Measurements from ENCODE around the gene TEX29. TPM values are rescaled to one million over a fixed set of nuclear protein-coding genes. Genes with fewer than 3 reads are reported as not detected.

The TEX29 gene
- total RNA-seq, 1 donor from 2014 or later, result 0.20 TPM

DNA sequence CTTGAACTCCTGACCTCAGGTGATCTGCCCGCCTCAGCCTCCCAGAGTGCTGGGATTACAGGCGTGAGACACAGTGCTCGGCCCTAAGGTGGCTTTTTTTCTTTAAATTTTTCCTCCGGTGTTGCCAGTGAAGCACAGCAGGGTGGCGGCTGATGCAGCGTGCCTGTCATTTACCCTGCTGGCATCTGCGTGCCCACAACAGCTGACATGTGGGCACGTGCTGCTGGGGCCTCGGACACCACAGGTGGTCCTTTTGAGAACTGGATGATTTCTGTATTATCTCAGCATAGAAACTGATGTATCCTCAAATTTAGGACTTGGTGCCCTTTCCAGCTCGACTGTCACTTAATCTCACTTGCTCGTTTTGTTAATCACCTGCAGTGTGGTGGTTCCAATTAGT lies 31.2 kb upstream of the TEX29 start:
- no peak for DNase-seq (ENCODE audit: low read depth in 2 of 2)

DNA sequence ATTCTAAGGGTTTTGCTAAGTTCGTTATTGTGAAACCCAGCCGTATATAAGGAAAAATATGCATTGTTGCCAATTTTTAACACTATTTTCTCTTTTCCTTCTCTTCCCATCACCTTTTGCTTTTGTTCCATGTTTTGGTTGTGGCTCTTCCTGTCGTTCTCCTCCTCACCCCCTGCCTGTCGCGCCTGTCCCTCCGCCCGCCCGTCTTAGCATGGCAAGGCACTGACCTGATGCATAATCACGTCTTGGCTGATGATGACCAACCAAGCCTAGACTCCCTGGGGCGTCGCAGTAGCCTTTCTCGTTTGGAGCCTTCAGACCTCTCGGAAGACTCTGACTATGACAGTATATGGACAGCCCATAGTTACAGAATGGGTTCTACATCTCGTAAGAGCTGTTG lies 28.5 kb upstream of the TEX29 start:
- no peak for DNase-seq (ENCODE audit: low read depth in 2 of 2)

DNA sequence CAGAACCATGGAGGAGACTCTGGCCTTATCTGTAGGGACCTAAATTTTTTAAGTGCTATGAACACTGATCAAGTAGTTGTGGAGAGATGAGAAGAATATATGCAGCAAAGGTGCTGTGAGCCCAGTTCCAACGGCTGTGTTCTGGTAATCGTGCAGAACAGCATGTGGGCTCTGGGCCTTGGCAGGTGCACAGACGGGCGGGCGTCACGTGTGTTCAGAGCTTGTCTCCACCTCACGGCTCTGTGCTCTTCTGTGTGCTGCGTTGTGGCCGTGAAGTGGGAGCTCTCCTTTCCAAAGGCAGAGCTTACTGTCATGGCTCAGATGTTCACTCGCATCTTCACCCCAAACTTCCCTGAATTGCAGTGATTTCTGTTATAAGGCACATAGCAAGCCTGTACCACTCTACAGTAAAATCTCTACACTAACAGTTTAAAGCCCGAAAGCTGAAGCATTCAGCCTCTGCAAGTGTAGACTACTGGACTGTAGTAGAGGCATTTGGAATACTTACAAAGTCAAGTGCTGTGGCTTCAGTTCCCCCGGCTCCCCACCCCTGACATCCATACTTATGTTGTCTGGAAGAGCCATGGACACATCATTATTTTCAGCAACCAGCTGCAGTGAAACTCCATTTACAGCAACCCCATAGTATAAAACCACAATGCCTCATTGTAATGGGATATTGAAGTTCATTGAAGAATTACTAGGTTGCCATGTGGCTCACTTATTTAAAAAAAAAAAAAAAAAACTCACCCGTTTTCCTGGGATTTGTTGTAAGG lies 27.5 kb upstream of the TEX29 start:
- DNase-seq (ENCODE audit: low read depth in 2 of 2), result no peak

DNA sequence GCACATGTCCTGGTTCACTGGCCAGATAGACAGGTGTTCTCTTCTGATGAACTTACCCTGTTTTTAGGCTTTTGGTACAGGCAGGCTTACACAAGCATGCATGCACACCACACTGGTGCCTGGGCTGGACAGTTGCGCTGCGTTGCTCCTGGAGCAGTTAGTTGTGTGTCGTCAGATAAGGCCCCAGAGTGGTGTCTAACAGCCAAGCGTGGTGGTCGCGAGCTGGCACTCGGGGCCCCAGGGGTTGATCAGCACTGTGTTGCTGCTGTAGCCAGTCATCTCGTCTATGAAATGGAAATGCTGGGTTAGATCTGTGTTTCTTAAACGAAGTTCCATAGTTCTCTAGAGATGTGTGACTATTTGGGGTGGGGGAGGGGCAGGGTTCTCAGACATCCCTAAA lies 24.6 kb upstream of the TEX29 start:
- no peak for DNase-seq (ENCODE audit: low read depth in 2 of 2)

DNA sequence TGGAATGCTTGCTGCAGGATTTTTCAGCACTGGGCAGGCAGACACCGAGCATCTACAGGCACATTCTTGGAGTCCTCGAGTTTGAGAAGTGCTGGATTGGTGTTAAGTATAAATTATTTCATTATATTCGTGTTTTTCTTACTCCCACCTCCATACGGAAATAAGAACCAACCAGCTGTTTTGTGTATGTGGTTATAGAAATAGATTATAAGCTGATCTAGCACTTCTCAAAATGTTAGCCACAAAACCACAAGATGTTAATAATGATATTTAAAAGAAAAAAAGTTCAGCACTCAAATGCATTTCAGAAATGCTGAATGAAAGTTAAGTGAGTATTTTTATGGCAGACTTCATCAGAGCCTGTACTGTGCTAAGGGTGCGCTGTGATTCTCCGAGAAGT lies 24.0 kb upstream of the TEX29 start:
- DNase-seq (ENCODE audit: low read depth in 2 of 2), result no peak

DNA sequence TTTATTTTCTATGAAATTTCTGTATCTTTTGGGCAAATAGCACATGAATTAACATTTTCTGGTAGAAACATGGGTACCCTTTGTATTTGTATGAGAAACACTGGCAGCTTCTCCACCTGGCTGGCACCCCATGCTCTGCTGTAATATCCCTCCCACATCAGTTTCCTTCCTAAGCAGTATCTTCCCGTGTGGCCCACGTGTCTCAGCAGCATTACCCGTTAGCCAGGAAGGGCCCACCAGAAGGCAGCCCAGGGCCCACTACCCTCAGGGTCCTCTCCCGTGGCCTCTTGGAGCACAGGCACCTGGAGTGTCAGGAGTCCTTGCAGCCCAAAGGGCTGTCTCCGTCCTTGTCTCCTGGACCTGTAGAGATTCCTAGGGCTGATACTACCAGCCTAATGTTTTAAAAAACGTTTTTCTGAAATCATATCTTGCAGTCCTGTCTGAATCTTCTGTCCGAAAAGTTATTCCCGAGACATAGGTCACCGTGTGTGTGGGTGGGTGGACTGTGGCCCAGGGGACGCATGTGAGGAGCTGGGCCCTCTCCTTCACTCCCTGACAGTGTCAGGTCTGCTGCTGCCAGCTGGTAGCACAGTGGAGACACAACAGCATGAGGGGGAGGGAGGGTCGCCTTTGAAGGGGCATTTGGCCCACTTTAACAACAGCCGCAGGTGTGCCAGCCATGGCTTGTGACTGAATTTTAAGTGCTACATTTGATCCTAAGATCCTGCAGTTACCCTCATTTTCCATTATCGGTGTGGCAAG lies 22.0 kb upstream of the TEX29 start:
- DNase-seq (ENCODE audit: low read depth in 2 of 2), result no peak

DNA sequence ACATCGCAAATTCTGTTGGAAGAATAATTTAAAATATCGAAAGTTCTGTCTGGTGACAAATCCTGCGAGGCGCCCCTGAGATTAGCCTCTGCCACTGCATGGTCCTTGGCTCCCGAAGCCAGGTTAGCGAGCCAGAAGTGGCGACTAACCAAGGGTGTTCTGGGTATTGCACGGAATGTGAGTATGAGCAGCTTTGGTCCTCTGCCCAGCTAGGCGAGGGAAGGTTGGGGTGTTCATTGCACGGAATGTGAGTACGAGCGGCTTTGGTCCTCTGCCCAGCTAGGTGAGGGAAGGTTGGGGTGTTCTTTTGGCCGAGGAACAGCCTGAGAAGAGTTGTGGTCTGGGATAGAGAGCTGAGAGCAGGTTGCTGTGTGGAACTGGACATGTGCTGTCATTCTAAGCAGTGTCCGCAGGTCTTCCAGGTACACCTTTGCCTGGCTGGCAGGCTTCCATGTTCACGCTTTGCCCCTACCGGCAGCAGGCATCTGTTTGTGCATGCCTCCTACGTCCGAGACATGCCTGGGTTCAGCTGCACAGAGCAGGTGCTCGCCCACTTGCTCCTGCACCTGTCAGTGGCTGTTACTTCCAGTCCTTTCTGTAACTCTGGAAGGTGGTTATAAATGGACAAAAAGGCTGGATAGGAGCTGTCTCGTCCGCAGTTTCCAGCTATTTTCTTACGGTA lies 18.3 kb upstream of the TEX29 start:
- no peak for DNase-seq (ENCODE audit: low read depth in 2 of 2)

DNA sequence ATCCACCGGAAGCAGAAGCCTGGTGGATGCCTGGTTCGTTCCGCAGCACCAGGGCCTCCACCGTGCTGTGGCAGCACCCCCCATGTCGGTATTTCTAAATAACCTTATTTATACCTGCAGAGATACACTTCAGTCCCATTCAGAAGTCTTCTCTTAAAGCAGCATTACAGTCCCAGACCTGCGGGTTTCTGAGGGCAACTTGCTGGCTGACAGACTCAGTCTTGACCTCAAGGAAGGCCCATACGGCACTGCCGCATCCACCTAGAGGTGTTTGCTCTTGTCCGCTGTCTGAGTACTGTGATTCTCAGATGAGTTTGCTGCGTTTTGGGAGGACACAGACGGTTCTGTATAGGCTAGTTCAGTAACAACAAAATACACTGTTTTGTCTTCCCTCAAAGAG lies 16.9 kb upstream of the TEX29 start:
- DNase-seq (ENCODE audit: low read depth in 2 of 2), result no peak

DNA sequence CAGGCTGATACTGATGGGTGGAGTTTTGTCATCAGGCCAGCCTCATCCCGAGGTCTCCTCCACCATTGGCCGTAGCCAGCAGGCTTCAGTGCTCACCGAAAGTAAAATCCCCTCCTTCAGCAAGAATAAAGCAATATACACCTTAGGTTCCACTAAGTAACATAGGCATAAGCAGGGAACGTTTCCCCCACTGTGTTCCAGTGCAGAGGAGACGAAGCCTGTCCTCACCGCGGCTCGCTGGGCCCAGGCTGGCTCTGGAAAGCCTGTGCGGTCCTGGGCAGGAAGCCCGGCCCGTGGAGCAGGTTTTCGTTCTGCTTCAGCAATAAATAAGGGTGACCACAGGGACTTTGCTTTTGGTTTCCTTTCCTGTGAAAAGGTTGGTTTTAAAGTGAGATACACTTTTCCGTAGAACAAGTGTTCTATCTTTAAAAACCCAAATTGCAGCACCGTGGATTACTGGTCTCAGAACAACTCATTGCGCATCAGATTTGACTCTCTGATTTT lies 16.3 kb upstream of the TEX29 start:
- DNase-seq (ENCODE audit: low read depth in 2 of 2), result no peak

DNA sequence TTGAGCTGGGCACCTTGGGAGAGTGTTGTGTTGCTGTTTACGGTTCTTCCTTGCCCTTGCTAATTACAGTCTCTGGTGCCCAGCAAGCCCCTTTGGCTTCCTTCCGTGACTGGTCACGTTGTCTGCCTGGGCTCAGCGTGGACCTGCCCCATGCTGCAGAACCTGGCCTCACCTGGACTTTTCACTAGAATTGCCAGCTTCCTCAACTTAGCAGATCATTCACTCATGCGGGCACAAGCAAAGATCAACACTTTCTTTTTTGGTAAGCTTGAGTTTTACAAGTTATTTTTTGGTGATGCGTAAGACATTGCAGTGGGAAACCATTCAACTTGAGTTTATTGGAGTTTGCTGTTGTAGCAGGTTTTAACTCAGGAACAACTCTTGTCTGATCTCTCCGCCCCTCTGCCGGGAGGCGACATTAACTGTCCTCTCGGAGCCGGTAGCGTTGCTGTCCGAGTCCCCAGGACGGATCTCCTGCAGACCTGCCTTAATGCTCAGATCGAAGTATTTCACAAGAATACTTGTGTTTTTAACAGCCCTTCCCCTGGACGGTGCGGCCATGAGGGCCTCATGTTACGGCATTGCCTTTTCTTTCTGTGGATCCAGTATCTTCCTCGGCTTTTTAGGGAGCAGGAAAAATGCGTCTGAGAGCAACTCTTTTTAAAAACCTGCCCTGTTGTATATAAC lies 15.7 kb upstream of the TEX29 start:
- DNase-seq (ENCODE audit: low read depth in 2 of 2), result no peak

DNA sequence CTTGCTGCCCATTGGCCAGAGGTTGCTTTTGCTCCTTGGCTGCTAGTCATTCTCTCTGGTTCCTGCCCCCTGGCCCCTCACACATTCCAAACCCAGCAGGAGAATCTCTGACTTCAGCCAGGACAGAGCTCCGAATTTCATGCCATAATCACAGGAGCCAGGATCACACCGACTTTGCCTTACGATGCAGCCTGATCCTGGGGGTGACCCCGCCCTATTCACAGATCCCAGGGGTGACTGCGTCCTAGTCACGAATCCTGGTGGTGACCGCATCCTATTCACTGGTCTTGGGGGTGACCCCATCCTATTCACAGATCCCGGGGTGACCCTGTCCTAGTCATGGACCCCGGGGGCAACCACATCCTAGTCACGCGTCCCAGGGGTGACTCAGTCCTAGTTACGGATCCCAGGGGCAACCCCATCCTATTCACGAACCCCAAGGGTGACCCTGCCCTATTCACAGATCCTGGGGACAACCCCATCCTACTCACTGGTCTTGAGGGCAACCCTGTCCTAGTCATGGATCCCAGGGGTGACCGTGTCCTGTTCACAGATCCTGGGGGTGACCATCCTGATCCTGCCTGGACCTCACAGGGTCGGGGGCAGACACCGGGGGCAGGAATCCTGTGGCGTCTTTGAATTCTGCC lies 7.4 kb upstream of the TEX29 start:
- DNase-seq (ENCODE audit: low read depth in 2 of 2), result no peak

DNA sequence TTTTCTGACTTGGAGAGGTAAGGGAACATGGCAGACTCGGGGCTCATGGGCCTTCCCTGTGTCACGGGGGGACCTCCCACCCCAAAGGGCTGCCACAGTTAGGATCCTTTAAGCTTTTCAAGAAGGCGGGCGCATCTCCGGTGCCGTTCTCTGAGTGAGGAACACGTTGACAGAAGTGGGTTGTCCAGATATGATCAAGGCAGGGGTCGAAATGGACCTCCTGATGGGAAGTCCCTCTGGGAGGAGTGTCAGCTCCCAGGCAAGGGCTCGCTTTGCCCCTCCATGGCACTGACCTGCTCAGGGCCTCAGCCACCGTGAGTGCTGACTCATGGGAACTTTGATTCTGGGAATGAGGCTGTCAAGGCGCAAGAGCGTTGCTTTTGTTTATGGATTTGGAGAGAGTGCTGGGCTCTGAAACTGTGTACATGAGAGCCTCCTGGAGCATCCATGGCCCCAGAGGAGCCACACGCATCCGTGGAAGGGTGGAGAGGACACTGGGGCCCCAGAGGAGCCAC lies 6.5 kb upstream of the TEX29 start:
- DNase-seq (ENCODE audit: low read depth in 2 of 2), result no peak

DNA sequence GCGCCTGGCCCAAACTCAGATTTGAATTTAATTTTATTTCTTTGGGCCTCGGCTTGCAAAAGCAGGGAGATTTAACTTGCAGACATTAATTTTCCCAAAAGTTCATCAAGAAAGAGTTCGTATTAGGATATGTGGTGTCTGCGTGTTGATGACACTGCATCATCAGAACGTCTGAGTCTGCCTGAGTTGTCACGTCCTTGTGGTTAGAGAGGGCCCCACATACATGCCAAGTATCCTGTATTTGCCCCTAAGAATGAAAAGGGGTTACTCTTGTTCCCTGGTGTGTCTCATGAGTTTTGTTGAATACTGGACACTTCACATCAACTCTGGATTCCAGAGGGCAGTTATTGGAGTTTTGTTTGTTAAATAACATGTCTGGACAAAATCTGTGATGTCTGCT lies 5.6 kb upstream of the TEX29 start:
- DNase-seq (ENCODE audit: low read depth in 2 of 2), result no peak

DNA sequence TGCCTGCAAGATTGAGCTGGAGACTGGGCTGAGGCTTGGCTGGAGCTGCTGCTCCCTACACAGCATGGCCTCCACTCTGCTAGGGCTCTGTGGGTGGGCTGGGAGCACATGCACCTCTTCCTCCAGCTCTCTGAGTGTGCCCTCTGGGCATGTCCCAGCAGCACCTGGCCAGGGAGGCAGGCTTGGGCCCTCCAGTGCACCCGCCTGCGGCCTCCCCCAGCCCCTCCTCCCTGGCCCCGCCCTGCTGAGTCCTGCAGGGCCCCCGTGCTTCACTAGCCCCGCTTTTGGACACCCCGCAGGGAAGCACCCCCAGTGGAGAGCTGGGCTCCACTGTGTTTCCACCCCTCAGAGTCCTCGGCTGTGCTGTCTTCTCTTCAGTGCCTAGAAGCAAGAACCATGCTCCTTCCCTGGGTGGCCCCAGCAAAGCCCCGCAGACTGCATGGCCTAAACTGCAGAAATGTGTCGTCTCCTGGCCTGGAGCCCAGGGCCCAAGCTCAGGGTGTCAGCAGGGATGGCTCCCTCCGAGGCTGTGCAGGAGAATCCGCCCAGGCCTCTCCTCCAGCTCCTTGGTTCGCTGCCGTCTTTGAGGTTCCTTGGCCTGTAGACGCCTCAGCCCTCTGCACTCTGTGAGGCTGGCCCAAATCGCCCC lies 5.0 kb upstream of the TEX29 start:
- DNase-seq (ENCODE audit: low read depth in 2 of 2), result no peak

DNA sequence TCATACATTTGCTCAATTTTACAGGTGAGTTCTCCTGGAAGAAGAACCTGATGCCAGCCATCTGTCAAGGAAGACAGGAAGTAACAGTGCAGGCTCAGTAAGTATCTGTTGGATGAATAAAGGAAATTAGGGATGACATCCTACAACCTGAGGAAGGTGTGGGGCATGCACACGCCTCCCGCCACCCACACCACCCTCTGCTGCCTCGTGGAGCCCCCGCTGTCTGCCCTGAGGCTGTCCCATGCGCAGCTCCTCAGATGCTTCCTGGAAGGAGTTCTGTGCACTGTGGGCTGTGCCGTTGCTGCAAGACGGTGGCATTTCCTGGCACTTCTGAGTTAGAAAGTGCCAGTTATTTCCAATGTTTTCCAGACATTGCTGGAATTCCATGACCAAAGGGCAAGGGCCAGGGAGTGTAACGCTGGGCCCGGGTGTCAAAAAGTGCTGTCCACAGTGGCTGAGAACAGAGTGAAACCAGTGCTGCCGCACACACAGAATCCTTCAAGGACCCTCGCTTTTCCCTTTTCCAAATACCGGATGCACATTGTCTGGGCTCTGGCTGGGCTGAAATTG lies 4.2 kb upstream of the TEX29 start:
- DNase-seq (ENCODE audit: low read depth in 2 of 2), result no peak

DNA sequence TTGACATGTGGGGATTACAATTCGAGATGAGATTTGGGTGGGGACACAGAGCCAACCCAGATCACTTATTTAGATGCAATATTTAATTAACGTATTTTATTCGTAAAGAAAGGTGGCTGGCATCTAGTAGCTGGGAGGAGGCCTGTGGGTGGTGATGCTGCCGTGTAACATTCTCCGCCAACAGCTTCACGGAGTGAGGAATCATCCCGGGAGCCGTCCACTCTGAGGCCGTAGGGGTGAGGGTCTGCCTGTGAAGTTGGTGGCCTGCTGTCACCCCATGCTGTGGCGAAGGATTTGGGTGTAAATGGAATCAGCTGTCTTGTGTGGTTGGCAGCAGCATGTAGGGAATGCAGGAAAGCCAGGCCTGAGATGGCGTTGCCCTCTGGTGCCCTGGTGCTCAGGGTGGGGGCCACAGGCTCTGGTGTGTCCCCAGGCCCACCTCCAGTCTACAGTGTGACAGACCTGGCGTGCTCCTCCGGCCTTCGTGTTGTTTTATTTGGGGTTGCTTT lies 3.3 kb upstream of the TEX29 start:
- DNase-seq (ENCODE audit: low read depth in 2 of 2), result no peak

DNA sequence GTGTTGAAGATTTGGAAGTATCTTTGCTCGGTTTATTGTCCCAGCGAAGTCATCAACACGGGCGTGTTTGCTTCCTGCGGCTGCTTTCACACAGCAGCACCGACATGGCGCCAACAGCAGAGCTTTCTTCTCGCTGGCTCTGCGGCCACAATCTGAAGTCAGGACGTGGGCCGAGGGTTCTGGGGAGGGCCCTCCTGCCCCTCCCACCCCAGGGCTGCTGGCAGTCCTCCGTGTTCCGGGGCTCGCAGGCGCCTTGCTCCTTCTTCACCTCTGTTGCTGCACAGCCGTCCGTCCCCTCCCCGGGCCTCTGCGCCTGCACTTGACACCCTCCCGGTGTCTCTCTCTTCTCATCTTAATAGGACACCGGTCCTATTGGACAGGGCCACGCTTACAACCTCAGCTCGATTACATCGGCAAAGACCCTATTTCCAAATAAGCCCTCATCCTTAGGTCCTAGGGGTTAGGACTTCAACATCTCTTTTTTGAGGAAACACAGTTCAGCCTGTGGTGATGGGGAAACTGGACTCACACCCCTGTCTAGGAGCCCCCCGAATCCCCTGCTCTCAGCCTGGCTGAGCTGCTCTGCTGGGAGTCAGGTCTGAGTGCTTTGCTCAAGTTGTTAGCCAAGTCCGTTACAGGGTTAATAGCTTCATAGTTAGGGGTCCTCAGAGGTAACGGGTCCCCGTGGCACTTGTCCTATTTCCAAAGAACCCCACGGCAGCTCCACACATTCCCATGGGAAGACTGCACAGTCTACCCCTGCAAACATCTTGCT lies 2.7 kb upstream of the TEX29 start:
- no peak for DNase-seq (ENCODE audit: low read depth in 2 of 2)

DNA sequence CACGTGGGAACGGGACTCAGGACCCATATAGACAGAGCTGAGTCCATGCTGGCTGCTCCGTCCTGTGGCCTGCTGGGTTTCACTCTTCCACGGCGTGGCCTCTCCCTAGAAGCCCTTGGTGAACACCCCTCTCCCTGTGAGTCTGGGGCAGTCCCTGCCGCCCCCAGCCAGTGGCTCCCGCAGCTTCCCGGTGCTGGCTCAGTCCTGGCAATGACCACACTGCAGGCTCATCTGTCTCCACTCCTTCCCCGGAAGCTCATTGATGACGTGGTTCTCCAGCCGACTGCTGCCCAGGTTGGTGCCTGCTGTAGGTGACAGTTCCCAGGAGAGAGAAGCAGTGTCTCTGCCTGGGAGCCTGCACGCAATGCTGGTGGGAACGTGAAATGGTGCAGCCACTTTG lies 2.1 kb upstream of the TEX29 start:
- DNase-seq (ENCODE audit: low read depth in 2 of 2), result no peak

DNA sequence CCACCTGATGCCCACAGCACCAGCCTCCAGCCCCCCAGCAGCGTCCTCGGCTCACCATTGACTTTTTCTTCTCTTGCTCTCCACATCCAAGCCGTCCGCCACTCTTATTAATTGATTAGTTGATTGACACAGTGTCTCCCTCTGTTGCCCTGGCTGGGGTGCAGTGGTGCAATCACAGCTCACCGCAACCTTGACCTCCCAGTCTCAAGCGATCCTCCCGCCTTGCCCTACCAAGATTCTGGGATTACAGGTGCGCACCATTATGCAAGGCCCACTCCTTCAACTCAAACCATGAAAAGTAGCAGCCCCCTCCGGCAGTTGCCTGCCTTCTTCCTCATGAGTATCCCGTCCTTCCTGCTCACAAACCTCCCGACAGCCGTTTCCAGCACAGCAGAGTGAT lies 921 bp upstream of the TEX29 start:
- DNase-seq (ENCODE audit: low read depth in 2 of 2), result no peak

Measured in lung microvascular endothelial cell (primary cell).